ENCODE data around the gene CRTC2.
A peak's percentile ranks its signal among the peaks of the same experiment; 100 is the strongest.
"Not testable (repeated sequence)": the region's sequence is repeated elsewhere in the genome, so short reads cannot be mapped to it uniquely, and the experiment has no call there.

CRTC2 gene, protein sequence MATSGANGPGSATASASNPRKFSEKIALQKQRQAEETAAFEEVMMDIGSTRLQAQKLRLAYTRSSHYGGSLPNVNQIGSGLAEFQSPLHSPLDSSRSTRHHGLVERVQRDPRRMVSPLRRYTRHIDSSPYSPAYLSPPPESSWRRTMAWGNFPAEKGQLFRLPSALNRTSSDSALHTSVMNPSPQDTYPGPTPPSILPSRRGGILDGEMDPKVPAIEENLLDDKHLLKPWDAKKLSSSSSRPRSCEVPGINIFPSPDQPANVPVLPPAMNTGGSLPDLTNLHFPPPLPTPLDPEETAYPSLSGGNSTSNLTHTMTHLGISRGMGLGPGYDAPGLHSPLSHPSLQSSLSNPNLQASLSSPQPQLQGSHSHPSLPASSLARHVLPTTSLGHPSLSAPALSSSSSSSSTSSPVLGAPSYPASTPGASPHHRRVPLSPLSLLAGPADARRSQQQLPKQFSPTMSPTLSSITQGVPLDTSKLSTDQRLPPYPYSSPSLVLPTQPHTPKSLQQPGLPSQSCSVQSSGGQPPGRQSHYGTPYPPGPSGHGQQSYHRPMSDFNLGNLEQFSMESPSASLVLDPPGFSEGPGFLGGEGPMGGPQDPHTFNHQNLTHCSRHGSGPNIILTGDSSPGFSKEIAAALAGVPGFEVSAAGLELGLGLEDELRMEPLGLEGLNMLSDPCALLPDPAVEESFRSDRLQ

DNA sequence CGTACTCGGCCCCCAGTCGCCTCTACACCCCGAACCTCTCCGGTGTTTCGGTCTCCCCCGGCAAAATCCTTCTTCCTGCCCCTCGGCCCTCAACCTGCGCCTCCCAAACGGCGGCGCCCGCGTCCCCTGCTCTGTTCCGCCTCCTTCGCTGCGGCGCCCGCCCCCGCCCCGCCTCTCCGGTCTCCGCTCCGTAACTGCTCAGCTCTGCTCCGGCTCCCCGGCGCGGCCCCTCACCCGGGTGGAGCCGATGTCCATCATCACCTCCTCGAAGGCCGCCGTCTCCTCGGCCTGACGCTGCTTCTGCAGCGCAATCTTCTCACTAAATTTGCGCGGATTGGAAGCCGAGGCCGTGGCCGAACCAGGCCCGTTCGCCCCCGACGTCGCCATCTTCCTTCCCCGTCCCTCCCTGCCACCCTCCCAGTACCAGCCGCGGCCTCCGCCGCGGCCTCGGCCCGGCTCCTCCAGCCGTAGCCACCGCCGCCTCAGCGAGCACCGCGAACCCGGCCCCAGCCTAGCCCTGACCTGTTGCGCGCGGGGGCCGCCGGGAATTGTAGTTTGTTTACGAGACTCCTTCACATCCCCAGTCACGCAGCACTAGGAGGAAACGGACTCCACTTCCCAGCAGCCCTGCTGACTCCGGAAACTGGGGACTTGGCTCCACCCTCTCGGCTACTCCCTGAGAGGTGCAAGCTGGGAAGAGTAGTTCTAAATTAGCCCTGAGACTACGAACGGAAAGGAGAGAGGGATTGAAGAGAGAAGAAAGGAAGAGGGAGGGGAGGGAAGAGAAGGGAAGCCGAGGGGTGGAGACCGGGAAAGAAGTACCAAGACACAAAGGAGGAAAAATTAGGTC lies at the start of gene CRTC2:
Gene CRTC2, minus strand, starts transcription at position 502 of the 850 bp plus-strand sequence. Its CDS starts 115 bp downstream, at position 387.
- peak; percentile 97 for DNase-seq (ENCODE audit: low spot score)

DNA sequence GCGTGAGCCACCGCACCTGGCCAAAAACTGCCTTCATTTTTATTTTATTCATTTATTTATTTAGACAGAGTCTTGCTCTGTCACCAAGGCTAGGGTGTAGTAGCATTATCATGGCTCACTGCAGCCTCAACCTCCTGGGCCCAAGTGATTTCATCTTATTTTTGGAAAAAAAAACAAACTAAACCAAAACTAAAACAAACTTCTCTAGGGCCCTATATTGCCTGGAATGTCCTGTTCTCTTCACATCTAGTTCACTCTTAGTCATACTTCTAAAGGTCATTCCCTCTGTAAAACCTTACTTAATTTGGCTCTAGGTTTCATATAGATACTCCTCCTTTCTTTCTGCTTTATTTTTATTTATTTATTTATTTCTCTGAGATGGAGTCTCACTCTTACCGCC lies 47.7 kb upstream of the CRTC2 start:
- DNase-seq (ENCODE audit: low spot score), result no peak

DNA sequence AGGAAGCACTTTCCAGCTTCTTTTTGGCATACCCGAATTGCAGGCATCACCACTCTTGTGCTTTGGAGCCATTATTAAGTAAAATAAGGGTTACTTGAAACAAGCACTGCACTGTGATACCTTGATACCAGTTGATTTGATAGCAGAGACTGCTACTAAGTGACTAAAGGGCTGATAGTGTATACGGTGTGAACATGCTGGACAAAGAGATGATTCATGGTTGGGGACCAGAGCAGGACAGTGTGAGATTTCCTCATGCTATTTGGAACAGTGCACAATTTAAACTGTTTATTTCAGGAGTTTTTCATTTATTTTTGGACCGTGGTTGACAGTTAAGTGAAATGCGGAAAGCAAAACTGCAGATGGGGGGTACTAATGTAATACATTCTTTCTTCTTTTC lies 42.0 kb upstream of the CRTC2 start:
- no peak for DNase-seq (ENCODE audit: low spot score)

DNA sequence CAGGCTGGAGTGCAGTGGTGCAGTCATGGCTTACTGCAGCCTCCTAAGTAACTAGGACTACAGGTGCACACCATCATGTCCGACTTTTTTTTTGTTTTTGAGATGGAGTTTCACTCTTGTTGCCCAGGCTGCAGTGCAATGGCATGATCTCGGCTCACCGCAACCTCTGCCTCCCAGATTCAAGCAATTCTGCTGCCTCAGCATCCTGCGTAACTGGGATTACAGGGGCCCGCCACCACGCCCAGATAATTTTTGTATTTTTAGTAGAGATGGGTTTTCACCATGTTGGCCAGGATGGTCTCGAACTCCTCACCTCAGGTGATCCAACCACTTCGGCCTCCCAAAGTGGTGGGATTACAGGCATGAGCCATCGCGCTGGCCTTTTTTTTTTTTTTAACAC lies 38.5 kb upstream of the CRTC2 start:
- DNase-seq (ENCODE audit: low spot score), result not testable (repeated sequence)

DNA sequence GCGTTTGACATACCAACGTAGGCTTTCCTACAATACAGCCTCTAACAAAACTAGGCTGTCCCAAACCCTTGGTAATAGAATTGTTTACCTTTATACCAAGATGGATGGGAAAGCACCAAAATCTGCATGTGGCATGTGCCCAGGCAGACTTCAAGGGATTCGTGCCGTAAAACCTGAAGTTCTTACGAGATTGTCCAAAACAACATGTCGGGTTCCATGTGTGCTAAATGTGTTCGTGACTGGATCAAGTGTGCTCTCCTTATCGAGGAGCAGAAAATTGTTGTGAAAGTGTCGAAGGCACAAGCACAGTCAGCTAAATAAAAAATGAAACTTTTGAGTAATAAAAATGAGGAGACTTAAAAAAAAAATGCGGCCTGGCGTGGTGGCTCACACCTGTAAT lies 37.2 kb upstream of the CRTC2 start:
- DNase-seq (ENCODE audit: low spot score), result no peak

DNA sequence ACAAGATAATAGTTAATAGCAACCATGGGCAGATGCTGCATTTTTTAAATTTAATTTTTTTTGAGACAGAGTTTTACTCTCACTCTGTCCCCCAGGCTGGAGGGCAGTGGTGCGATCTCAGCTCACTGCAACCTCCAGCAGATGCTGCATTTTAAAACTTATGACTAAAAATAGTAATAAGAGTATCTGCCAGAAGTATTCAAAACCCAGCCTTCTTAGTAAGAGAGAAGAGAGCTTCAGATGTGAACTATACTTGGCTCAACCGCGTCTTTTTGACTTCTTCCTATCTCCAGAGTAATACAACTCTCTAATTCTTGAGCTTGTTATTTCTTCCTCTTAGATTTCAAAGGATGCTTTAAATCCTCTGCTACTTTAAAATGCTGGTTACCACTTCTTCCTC lies 36.8 kb upstream of the CRTC2 start:
- DNase-seq (ENCODE audit: low spot score), result no peak

DNA sequence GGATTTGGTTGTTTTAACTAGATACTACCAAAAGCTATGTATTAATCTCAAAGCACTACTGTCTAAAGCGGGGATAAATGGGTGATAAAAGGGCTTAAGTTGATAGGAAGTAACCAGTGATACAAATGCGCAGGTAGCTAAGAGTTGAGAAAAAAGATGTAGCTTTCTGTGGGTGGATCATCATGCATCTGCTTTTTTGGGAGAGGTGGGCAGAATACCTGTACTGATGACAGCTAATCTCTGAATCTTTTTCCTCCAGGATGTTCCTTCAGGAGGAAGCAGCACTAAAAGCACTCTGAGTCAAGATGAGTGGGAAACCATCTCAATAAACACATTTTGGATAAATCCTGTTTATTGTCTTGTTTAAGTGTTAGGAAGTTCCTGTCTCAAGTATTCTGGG lies 33.4 kb upstream of the CRTC2 start:
- DNase-seq (ENCODE audit: low spot score), result no peak

DNA sequence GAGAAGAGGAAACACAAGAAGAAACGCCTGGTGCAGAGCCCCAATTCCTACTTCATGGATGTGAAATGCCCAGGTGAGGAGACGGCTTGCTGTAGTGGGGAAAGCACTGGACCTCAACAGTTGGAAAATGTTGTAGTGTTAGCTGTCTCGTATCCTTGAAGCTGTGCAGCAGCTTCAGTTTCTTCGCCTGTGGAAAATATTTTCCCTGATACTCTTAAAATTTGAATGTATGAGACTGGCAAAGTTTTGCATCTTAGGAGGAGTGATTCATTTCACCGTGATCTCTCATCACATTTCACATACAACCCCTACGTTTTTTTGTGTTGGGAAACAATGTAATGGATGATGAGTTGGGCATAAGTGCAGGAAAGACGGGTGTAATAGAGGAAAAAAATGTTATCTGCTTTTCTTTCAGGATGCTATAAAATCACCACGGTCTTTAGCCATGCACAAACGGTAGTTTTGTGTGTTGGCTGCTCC lies 32.8 kb upstream of the CRTC2 start:
- no peak for DNase-seq (ENCODE audit: low spot score)

DNA sequence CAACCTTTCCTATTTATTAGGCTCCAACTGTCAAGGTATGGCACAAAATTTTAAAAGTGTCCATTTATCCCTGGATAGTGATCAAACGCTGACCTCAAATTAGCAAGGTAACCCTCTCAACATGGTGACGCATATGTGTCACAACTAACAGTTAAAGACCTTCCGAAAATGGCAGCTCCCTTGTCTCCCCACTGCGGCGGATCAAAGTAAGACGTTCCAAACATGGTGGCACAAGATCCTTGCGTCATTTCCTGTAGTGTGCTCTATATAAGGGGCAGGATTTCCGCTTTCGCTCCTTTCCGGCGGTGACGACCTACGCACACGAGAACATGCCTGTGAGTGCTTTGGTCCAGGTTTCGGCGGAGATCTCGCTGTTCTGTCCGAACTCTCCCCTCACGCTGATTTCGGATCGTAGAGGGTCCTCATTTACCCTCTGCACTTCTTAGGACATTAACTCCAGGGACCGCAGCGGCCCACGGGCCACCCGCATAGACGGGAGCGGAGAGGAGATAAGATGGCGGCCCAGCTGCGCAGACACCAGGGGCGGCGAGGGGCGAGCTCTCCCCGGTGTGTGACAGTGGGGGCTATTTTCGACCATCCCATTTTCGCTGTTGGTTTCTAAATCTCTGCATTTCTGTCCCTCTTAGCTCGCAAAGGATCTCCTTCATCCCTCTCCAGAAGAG lies 32.2 kb upstream of the CRTC2 start, which contains the start of gene RPS27:
Gene RPS27, plus strand, starts transcription at position 295 of the 683 bp plus-strand sequence. Its CDS starts 35 bp downstream, at position 330.
- peak; percentile 97 for DNase-seq (ENCODE audit: low spot score)

DNA sequence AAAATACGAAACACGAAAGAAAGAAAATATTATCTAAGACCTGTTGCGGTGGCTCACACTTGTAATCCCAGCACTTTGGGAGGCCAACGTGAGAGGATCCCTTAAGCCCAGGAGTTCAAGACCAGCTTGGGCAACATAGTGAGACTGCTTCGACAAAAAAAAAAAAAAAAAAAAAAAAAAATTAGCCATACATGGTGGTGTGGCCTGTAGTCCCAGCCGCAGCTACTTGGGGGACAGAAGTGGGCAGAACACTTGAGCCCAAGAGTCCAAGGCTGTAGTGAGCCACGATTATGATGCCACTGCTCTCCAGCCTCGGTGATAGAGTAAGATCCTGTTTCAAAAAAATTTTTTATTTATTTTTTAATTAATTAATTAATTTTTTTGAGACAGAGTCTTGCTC lies 29.2 kb upstream of the CRTC2 start:
- DNase-seq (ENCODE audit: low spot score), result no peak

DNA sequence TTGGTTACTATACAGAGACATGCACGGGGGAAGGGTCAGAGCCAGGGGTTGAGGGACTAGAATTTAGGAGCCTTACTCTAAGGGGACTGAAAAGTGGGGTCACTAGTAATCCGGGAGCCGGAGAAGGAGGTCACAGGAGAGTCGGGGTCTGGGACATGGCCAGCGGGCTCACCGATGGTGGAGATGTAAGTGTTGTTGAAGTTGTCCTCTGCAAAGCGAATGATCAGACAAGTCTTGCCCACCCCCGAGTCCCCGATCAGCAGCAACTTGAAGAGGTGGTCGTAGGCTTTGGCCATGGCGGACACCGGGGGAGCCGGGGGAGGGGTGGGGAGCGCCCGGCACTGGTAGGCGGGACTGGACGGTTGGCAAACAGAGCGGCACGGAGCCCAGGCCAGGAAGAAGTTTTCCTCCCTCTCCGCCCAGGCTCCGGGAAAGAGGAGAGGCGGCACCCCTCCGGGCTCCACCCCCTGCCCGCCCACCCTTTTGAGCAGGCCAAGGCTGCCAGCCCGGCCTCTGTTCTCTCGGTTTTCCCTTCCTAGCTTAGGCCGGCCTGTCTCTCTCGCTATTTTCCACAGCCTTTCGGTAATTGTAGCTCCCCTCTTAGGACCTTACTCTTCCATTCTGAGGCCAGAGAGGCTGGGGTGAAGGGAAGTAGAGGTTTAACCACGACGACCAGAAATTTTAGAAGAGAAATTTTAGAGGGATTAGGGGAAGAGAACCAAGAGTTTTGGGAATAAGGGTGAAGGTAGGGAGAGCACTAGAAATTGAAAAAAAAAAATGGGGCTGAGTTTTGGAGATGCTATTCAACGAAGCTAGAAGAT lies 27.7 kb upstream of the CRTC2 start, which contains the start of gene RAB13:
Gene RAB13, minus strand, starts transcription at position 399 of the 821 bp plus-strand sequence. Its CDS starts 103 bp downstream, at position 296.
- peak; percentile 95 for DNase-seq (ENCODE audit: low spot score)

DNA sequence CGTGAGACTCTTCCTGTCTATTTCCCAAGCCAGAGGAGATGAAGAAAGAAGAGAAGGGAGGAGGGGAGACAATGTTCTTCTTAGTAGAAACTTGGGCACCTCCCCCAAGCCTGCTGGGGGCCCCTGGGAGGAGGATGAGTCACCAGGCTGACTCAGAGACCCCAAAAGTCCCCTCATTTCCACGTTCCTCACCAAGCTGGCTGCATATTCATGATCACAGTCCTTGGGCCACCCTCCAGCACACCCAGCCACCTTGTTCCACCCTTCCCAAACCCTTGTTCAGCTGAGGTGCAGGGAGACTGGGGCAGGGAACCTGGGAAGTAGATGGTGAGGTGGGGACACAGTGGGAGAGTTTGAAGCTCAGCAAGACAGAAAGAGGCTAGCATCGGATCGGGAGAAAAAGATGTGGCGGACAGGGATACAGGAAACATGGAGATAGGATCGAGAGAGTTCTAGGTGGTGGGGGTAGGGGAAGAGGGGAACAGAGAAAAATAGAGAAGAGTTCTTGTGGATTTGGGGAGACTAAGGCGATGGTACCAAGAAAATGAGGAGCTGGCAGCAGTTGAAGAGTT lies 27.0 kb upstream of the CRTC2 start:
- DNase-seq (ENCODE audit: low spot score), result peak; percentile 67

DNA sequence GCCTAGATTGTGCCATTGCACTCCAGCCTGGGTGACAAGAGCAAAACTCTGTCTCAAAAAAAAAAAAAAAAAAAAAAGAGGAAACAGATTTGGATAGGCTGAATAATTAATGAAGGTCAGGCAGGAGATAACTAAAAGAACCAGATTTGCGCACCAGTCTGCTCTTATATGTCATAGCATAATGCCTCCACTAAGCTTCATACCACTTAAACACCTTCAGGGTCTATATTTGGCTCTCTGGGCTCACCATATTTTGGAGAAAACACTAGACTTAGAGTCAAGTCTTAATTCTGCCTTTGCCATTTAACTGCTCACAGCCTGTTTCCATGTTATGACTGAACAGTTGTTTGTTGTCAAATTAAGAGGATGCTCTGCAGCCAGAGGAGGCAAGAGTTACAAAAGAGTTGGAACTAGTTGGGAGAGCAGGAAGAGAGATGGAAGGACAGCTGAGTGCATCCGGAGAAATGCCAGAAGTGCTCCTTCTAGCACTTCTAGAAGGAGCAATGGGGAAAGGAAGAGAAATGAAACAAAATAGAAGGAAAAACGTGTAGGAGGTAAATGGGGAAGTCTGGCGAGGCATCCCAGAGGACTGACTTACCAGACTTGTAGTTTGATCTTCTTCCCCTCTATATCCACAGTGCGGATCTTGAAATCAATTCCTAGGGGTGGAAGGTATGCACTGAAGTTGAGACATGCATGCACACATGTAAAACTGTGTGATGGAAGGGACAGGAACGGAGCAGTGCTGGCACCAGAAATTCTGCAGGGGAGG lies 25.9 kb upstream of the CRTC2 start:
- no peak for DNase-seq (ENCODE audit: low spot score)

DNA sequence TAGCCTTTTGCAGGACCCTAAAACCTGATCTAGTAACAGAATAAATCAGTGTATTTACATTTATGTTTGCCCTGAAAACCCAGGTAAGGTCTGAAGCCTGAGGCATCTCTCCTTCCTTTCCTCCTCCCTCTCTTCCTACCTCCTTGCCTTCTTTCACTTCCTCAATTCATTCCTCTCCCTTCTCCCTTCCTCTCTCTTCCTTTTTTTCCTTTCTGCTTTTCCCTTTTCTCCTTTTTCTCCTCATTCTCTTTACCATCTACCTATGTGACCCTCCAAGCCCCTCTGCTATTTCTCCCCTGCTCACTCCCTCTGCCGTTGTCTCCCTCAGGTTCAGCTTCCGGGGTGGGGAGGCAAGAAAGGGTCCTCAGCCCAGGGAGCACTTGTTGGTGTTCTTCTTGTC lies 23.3 kb upstream of the CRTC2 start:
- DNase-seq (ENCODE audit: low spot score), result not testable (repeated sequence)

DNA sequence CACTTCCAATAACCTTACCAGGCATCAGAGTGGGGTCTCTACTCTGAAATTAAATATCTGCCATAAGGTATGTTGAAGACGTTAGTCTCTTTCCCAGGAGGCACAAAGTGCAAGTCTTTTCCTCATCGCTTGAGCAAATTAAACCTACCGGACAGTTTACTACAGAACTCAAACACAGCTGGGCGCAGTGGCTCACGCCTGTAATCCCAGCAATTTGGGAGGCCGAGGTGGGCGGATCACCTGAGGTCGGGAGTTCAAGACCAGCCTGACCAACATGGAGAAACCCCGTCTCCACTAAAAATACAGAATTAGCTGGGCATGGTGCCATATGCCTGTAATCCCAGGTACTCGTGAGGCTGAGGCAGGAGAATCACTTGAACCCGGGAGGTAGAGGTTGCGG lies 20.7 kb upstream of the CRTC2 start:
- not testable (repeated sequence) for DNase-seq (ENCODE audit: low spot score)

DNA sequence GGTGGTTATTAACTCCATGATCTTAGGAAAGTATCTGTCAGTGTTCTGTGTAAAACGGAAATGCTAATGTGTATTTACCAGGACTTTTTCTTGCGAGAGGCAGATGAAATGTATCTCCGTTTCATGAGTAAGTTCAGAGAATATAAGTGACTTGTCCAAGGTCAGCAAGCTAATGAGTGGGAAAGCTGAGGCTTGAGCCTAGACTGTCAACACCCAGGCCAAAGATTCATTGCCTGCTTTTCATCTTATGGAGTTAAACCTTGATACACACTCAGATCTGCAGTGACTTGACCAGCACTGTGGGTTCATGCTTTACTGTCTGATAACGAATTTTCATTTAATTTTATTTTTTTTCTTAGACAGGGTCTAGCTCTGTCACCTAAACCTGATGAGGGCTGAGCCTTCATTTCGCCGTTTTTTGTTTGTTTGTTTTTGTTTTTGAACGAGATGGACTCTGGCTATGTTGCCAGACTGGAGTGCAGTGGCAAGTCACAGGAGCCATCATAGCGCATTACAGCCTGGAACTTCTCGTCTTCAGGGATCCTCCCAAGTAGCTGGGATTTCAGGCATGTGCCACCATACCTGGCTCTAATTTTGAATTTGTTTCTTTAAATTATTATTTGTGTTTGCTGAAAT lies 20.0 kb upstream of the CRTC2 start:
- no peak for DNase-seq (ENCODE audit: low spot score)

DNA sequence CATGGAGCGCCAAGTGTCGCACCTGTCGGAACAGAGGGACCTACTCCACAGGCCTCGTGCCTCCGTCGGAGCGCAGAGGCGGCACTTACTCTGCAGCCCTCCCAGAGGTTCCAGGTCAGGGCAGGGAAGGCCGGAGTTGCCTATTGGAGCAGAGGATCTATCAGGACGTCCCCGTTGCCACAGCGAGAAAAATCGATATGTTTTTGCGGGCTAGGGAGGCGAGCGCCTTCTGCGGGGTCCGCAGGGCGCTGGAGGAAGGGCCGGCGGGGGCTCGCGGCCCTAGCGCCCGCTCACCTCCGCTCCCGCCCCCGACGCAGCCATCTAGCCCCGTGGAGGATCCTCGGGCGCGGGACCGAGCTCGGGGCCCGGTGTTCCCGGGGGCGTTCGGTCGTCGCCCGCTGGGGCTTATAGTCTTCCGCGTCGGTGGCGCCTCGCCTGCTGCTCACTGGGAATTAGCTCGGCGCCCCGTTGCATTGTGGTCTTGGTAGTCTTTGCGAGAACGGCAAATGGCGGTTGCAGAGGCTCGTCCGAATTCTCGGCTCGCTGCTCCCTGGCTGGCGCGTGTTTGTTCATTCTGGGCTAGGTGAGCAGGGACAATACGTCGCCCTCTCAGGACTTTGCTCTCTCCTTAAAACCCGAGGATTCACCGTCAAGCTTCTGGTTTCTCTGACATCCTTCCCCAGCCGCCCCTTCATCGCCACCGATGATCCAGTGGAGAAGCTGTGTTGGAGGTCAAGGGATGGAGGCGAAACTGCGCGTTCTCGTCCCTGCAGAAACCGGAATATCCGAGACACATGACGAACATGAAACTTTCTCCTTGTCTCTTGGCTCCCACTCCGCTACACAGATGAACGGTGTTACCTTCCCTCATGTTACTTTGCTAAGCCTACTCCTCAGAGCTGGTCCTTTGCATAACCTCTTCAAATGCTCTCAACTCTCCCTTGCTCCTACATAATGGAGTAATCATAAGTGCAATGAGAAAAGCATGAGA lies 19.1 kb upstream of the CRTC2 start, which contains the start of gene JTB:
Gene JTB, minus strand, starts transcription at position 425 of the 991 bp plus-strand sequence. Its CDS starts 422 bp downstream, at position 3.
- peak; percentile 87 for DNase-seq (ENCODE audit: low spot score)

Data from AG08395 (cell line).